Measurements from ENCODE around the gene OR5B3.
"Not testable (repeated sequence)": the region's sequence is repeated elsewhere in the genome, so short reads cannot be mapped to it uniquely, and the experiment has no call there.

The OR5B3 gene

DNA sequence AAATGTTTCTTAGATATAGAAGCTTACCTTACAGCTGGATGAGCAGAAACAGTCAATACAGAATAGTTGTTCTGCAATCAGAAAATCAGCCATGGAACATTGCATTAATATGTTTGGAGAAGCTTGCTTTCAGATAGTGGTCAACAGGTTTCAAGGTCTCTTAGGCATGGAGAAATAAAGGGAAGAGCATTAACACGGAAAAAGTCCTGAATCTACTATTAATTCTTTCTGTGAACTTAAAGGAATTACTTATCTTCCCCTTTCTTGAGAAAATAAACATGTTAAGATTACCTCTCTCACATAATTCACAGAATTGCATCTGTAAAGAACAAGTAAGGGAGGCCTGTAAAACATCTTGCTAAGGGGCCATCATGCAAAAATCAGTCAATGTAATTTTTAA lies at the start of gene OR5B3:
Gene OR5B3 (minus strand): TSS at position 101 of the 400 bp plus-strand sequence. CDS start 3,465 bp downstream, outside the sequence.
- no peak for DNase-seq

DNA sequence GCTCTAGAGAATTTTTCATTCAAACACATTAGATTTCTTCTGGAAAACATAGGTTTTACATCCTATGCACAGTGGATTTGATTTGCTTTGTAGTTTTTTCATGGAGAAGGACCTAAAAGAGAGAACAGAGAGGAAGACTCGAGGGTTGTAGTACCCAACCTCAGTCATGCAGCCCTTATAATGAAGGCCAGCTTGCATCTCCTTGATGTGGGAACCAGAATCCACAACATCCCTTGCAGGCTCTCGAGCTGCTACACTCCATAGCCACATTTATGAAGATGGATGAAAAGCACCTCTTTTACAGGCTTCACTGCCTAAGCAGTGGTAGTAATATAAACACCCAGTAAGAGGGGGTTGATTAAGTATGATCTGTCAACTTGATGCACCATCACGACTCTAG lies 44.9 kb upstream of the OR5B3 start:
- no peak for DNase-seq

DNA sequence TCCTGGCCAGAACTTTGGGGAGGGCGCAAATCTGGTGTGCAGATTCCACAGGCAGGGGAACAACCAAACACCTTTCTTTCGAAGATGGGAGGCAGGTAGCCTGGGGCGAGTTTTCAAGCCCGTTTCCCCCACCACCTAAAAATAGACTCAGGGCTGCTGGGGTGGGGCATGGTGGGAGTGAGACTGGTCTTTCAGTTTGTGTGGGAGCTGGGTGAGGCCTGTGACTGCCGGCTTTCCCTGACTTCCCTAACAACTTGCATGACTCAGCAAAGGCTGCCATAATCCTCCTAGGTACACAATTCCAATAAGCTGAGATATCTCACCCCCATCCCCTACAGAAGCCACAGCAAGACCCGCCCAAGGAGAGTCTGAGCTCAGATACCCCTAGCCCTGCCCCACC lies 39.6 kb upstream of the OR5B3 start:
- DNase-seq = no peak

DNA sequence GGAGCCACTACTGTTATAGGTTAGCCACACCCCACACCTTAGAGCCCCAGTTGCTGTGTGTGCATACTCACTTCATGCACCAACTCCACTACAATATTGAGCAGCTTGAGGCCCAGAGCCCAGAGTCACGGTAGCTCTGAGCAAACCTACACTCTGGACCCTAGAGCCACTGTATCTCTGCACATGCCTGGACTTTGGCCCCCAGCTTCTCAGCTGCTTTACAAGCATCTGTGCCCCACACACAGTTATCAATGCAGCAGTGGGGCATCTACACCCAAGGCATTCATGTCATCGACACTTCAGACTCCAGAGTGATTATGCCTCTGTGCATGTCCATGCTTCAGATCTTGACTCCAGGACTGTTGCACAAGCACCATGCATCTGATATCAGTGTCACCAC lies 37.6 kb upstream of the OR5B3 start:
- DNase-seq = no peak

DNA sequence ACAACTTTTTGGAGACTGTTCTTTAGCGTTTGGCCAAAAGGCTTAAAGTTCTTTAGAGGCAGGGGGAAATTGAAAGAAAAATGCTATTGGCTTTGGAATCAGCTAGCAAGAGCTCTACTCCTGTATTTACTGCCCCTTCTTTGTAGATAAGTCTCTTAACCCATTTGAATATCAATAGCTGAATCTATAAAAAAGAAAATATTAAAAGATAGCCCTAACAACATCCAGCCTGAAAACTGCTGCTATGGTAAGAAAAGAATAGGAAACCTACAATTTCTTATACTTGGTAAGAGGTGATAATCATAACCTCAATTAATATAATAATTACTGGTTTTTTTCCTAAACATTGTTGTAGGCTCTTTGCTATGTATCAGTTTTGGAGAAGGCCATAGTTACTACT lies 35.5 kb upstream of the OR5B3 start, which contains the start of gene OR5B12:
Gene OR5B12 (minus strand): TSS at position 101 of the 400 bp plus-strand sequence. CDS start 2,085 bp downstream, outside the sequence.
- DNase-seq = no peak

DNA sequence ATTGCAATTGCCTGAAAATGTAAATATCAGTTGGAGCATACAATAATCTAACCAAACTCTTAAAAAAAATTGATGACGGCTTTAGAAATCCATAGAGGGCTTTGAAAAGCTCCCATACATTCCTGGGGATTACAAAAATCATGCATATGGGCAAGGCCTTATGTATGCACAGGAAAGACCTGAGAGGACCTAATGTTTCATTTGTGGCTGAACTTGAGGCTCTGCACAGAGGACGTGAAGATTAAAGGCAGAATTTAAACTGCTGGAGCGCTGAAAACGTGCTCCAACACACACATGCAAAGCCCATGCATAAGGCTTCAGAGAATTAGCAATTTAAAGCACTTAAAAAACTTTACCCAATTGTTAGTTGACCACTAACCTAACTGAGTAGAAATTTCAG lies 31.8 kb upstream of the OR5B3 start:
- no peak for DNase-seq

DNA sequence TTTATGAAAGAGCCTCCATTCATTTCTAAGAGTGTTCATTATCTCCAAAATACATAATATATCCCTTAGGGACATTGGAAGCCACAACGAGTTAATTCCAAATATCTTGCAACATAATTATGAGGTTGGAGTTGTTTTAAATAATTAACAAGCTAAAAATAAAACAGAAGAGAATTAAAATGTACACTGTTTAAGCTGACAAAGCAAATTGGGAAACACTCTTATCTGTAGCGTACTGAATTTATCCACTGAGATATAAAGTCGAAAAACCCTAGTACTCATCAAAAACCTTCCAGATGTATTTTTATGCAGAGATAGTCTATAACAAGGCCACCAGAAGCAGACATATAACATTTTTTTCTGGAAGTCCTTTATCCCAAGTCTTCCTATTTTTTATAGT lies 27.5 kb upstream of the OR5B3 start:
- no peak for DNase-seq

DNA sequence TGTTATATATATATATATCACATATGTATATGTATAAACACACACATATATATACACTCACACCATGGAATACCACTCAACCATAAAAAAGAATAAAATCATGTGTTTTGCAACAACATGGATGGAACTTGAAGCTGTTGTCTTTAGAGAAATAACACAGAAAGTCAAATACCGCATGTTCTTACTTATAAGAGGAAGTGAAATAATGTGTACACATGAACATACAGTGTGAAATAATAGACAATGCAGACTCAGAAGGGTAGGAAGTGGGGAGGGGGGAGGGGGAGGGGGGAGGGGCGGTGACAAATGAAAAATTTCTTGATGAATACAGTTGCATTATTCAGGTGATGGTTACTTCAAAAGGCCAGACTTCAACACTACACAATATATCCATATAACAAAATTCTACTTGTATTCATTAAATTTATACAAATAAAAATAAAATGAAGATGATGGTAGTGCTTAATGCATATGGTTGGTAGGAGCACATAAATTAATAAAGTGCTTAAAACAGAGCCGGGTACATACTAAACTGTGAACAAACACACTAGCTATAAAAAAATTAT lies 27.0 kb upstream of the OR5B3 start:
- DNase-seq = no peak

DNA sequence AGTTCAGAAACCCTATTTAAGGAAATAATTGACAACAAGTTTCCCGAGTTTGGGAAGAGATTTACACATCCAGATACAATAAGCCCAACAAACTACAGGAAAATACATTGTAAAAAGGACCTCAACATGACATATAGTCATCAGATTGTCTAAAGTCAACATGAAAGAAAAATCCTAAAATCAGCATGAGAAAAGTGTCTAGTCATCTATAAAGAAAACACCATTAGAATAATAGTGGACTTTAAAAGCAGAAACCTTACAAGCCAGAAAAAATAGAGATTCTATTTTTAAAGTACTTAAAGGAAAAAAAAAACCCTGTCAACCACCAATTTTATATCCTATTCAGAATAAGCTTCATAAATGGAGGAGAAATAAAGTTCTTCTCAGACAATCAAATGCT lies 22.6 kb upstream of the OR5B3 start:
- no peak for DNase-seq

DNA sequence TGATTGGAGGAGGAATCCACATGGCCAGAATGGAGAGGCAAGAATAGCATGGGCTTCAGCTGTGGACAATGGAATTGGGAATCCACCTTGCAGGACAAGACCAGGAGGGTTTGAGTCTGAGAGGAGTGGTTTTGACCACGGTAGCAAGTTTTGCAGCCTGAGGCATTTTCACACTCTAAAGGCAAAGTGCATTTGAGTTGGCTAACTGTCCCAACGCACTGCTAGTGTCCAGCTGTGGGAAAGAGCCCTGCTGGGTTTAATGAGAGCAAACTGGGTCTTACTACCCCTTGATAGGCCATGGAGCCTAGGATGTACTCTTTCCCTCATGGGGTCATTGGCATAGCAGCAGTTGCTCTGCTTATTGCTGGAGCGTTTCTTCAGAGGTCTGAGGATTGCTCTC lies 21.3 kb upstream of the OR5B3 start, which contains the start of gene OR5B2:
Gene OR5B2 (minus strand): TSS at position 101 of the 400 bp plus-strand sequence. CDS start 4,860 bp downstream, outside the sequence.
- no peak for DNase-seq

DNA sequence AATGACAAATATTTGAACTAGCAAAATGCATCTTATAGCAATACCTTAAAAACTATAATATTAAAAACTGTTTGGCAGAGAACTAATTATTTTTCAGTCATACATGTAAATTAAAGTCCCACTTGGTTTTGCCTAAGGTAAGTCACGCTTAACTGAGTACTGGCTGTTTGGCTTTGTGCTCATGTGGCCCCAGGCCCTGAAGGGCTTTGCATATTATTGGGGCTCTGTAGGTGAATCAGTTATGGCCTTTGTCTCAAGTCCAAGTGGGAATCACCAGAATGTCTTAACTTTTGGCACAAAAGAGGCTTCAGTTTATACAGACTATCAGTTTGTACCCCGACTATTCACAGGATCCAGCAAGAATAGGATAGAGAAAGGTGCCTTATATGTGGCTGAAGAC lies 7.1 kb downstream of the OR5B3 start:
- not testable (repeated sequence) for DNase-seq

DNA sequence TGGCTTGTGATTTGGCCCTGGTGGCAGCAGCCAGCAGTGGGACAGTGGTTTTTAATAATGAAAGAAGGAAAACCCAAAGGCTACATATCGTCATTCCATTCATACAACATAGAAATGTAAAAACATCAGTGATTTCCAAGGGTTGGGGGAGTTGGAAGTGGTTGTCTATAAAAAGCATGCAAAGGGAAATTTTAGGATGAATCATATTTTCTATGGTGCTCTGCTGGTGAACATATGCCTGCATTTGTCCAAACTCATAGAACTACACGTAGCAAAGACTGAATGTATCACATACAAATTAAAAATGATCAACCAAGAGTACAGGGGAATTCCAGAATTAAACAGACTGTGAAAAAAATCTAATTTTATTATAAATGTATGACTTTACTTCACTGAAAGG lies 11.1 kb downstream of the OR5B3 start:
- no peak for DNase-seq

DNA sequence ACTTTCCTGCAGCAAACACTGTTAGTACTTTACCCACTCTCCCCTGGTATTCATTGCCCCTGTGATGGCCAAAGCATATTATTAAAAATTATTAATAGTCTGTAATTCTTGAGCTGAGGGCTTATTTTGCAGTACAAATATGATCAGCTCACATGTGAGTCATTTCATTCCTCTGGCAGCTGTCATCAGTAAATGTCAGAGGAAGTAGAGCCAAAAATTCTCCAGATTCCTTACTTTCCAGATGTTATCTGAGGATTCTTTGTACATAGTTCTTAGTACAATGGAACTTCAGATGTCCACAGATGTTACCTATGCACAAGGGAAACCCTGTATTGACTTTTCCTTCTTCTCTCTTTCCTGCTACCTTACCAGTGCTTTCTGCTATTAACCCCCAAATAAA lies 12.5 kb downstream of the OR5B3 start:
- DNase-seq = no peak

DNA sequence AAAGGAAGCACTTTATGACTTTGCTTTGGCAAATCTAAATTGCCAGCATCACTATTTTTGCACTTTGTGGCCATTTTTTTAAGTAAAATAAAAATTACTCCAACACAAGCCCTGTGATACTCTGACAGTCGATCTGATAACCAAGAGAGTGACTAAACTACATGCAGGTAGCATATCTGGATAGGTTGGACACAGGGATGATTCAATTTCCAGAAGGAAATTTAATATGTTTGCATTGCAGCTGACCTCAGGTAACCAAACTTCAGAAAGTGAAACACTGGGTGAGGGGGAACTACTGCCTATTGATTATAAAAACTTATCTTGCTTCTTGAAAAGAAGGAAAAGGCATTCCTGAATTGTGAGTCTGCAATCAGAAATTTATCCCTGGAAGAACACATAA lies 13.9 kb downstream of the OR5B3 start:
- DNase-seq = no peak

DNA sequence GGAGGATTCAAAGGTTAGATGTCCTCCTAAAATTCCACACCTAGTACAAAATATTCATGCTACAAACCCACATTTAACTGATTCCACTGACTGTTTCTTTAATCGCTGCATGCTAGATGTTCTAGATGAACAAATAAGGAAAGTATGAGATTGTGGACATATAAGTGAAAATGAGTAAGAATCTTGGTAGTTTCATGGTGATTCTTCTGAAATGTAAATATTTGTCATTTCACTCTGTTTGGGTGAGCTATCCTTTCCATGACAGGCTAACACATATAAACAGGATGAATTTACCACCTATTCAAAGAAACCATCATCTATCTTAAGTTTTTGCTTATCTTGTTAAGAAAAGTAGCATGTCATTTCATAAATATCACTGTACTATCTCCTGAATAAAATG lies 14.8 kb downstream of the OR5B3 start:
- no peak for DNase-seq

DNA sequence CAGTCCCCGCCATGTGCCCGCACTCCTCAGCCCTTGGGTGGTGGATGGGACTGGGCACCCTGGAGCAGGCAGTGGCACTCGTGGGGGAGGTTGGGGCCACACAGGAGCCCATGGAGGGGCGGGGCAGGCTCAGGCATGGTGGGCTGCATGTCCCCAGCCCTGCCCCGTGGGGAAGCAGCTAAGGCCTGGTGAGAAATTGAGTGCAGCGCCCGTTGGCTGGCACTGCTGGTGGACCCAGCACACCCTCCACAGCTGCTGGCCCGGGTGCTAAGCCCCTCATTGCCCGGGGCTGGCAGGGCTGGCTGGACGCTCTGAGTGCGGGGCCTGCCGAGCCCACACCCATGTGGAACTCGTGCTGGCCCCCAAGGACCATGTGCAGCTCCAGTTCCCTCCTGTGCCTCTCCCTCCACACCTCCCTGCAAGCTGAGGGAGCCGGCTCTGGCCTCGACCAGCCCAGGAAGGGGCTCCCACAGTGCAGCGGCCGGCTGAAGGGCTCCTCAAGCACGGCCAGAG lies 16.1 kb downstream of the OR5B3 start:
- DNase-seq = no peak

DNA sequence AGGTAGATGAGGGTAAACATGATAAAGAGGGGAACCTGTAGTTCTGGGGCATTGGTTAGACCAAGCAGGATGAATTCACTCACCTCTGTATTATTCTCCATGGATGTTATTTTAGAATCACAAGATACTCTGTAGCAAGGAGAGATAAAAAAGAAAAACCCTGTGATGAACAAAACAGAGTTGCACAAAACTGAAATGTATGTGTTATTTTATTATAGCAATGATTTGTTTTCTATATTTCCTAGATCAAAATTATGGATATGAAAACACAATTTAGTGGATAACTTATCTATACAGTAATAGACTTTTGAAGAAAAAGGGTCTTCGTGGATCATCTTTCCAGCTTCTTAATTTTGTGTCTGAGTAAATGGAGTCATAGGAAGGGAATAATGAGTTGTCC lies 47.7 kb downstream of the OR5B3 start, which contains the start of gene OR5B17:
Gene OR5B17 (minus strand): TSS at position 101 of the 400 bp plus-strand sequence. CDS start 0 bp downstream, at position 101.
- no peak for DNase-seq

DNA sequence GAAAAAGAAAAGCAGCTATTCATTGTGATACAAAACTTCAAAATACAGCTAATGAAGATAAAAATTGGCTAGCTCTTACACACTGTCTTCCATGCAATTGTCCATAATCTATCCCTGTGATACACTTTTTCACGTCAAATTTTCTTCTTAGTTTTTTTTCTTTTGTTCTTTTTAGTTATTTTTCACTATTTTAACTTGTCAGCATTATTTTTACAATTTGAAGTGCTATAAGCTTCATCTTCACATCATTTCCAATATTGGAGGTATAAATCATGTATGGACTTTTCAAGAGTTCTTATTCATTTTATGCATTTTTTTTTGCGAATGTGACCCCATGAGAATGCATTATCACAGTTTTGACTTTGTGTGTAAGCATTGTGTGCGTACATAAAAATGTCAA lies 51.9 kb downstream of the OR5B3 start:
- DNase-seq = no peak
